ENCODE data around the gene LAMC3.
"Not testable (repeated sequence)": the region's sequence is repeated elsewhere in the genome, so short reads cannot be mapped to it uniquely, and the experiment has no call there.

The LAMC3 gene

GRCh38 chr9:131082774-131083512 is 74.0 kb downstream of the LAMC3 start:
- no peak for DNase-seq

- no peak for DNase-seq
These were observed 75.8 kb downstream of the LAMC3 start for GRCh38 chr9:131084661-131085369.

GRCh38 chr9:131085370-131086122 is 76.6 kb downstream of the LAMC3 start:
- no peak for DNase-seq

GRCh38 chr9:131087354-131087893 is 78.5 kb downstream of the LAMC3 start:
- no peak for DNase-seq

GRCh38 chr9:131090025-131090787 is 81.2 kb downstream of the LAMC3 start:
- no peak for DNase-seq

GRCh38 chr9:131091352-131091992 is 82.5 kb downstream of the LAMC3 start:
- no peak for DNase-seq

- no peak for DNase-seq
These were observed 83.1 kb downstream of the LAMC3 start for GRCh38 chr9:131092030-131092429.

GRCh38 chr9:131092548-131093440 is 83.8 kb downstream of the LAMC3 start:
- DNase-seq = no peak

GRCh38 chr9:131094015-131094414 is 85.0 kb downstream of the LAMC3 start:
- DNase-seq = no peak

GRCh38 chr9:131094622-131095021 is 85.6 kb downstream of the LAMC3 start:
- DNase-seq = no peak

- no peak for DNase-seq
These were observed 86.8 kb downstream of the LAMC3 start for GRCh38 chr9:131095666-131096268.

GRCh38 chr9:131096269-131097125 is 87.5 kb downstream of the LAMC3 start, which contains the start of gene AIF1L:
Gene AIF1L (plus strand): TSS chr9:131096531. CDS start chr9:131096630, 99 bp downstream.
- DNase-seq = no peak

- no peak for DNase-seq
These were observed 88.4 kb downstream of the LAMC3 start for GRCh38 chr9:131097126-131097947.

GRCh38 chr9:131097948-131098278 is 88.9 kb downstream of the LAMC3 start:
- no peak for DNase-seq

- DNase-seq = no peak
These were observed 89.6 kb downstream of the LAMC3 start for GRCh38 chr9:131098391-131099101.

- no peak for DNase-seq
These were observed 90.2 kb downstream of the LAMC3 start for GRCh38 chr9:131099102-131099606.

GRCh38 chr9:131099845-131100244 is 90.9 kb downstream of the LAMC3 start:
- DNase-seq = not testable (repeated sequence)

GRCh38 chr9:131100445-131100844 is 91.5 kb downstream of the LAMC3 start:
- DNase-seq = no peak

Data from activated CD4-positive, CD25-positive, alpha-beta regulatory T cell (primary cell).